ENCODE results near the gene ADARB2. TPM values are rescaled to one million over a fixed set of nuclear protein-coding genes. Genes with fewer than 3 reads are reported as not detected.

ADARB2 gene
- total and polyA plus RNA-seq, 4 donors: 0.55 to 0.70 (median 0.59) TPM; not detected in 1

GRCh38 chr10:1204434-1205326 lies 532.6 kb downstream of the ADARB2 start:
- H3K4me1 ChIP-seq (ENCODE audit: control insufficient read depth in 4 of 4, insufficient read depth in 4 of 4, low read length in 3 of 4): no peaks in the 10 kb centered on the region
- H3K9me3 ChIP-seq (ENCODE audit: control insufficient read depth in 4 of 4, low read length in 3 of 4): no peaks in the 10 kb centered on the region
- 86% methylated on average over 26 of the region's 26 CpGs for WGBS
- H3K36me3 ChIP-seq (ENCODE audit: control insufficient read depth in 4 of 4, insufficient read depth in 3 of 4, low read depth in 1 of 4, low read length in 3 of 4): no peaks in the 10 kb centered on the region
- H3K27me3 ChIP-seq (ENCODE audit: control insufficient read depth in 4 of 4, insufficient read depth in 4 of 4, low read length in 3 of 4): peaks cover 0 to 4% (median 0%) of the 10 kb centered on the region in 4 donors
- no peak overlapping the region for H3K9ac ChIP-seq (ENCODE audit: low read depth in 1 of 2, low read length in 2 of 2)
- no peak overlapping the region for H3K4me3 ChIP-seq (ENCODE audit: low read depth in 1 of 3, low read length in 3 of 3)
- no peak for DNase-seq (ENCODE audit: low spot score)
- TF ChIP-seq CTCF (IDR thresholded peaks at IDR 0.05; ENCODE audit: low read depth, low read length, missing input control) (no peak), GABPA (IDR thresholded peaks at IDR 0.05 in 1 of 2, conservative IDR thresholded peaks at IDR 0.05 in 1 of 2) (no peak), HNF4A (conservative IDR thresholded peaks at IDR 0.05) (no peak), RXRA (IDR thresholded peaks at IDR 0.05) (no peak), HNF4G (IDR thresholded peaks at IDR 0.05) (no peak), SP1 (IDR thresholded peaks at IDR 0.05) (no peak)
- no peak overlapping the region for H3K27ac ChIP-seq (ENCODE audit: low read depth in 1 of 2, low read length in 2 of 2)

DNA sequence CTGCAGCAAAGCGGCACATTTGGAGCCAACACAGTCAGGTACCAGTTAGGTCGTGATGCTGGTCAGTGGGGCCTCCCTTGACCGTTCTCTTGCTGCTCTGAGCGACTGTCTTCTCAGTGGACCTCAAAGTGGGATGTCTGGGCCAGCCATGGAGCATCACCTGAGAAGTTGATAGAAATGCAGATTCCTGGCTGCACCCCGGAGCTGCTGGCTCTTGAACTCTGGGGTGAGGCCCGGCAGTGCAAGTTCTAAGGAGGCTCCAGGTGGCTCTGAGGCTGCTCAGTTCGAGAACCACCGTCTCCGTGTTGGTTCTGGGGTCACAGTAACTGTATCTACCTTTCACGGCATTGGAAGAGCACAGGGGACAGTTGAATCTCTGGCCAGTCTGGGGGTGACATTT lies 533.6 kb downstream of the ADARB2 start:
- no peaks in the 10 kb centered on the region for H3K4me1 ChIP-seq (ENCODE audit: control insufficient read depth in 4 of 4, insufficient read depth in 4 of 4, low read length in 3 of 4)
- H3K36me3 ChIP-seq (ENCODE audit: control insufficient read depth in 4 of 4, insufficient read depth in 3 of 4, low read depth in 1 of 4, low read length in 3 of 4): no peaks in the 10 kb centered on the region
- WGBS: 91% methylated on average over 10 of the region's 10 CpGs
- H3K27me3 ChIP-seq (ENCODE audit: control insufficient read depth in 4 of 4, insufficient read depth in 4 of 4, low read length in 3 of 4): no peaks in the 10 kb centered on the region
- H3K4me3 ChIP-seq (ENCODE audit: low read depth in 1 of 3, low read length in 3 of 3): no peak overlapping the region
- no peak for TF ChIP-seq FOXA2 (IDR thresholded peaks at IDR 0.05)
- TF ChIP-seq, protein P1, sequence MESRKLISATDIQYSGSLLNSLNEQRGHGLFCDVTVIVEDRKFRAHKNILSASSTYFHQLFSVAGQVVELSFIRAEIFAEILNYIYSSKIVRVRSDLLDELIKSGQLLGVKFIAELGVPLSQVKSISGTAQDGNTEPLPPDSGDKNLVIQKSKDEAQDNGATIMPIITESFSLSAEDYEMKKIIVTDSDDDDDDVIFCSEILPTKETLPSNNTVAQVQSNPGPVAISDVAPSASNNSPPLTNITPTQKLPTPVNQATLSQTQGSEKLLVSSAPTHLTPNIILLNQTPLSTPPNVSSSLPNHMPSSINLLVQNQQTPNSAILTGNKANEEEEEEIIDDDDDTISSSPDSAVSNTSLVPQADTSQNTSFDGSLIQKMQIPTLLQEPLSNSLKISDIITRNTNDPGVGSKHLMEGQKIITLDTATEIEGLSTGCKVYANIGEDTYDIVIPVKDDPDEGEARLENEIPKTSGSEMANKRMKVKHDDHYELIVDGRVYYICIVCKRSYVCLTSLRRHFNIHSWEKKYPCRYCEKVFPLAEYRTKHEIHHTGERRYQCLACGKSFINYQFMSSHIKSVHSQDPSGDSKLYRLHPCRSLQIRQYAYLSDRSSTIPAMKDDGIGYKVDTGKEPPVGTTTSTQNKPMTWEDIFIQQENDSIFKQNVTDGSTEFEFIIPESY (IDR thresholded peaks at IDR 0.05): no peak
- no peak for TF ChIP-seq RAD21 (IDR thresholded peaks at IDR 0.05)
- TF ChIP-seq EGR1 (IDR thresholded peaks at IDR 0.05; ENCODE audit: low read depth in 2 of 2): no peak
- no peak for TF ChIP-seq GABPA (IDR thresholded peaks at IDR 0.05 in 1 of 2, conservative IDR thresholded peaks at IDR 0.05 in 1 of 2)
- TF ChIP-seq FOXA1 (IDR thresholded peaks at IDR 0.05): no peak
- TF ChIP-seq HNF4A (conservative IDR thresholded peaks at IDR 0.05): no peak
- no peak for TF ChIP-seq RXRA (IDR thresholded peaks at IDR 0.05)
- TF ChIP-seq ATF3 (IDR thresholded peaks at IDR 0.05): no peak
- TF ChIP-seq CTCF (IDR thresholded peaks at IDR 0.05; ENCODE audit: low read depth, low read length, missing input control): no peak
- no peak for TF ChIP-seq SP1 (IDR thresholded peaks at IDR 0.05)
- no peak for TF ChIP-seq JUND (IDR thresholded peaks at IDR 0.05)
- no peak for TF ChIP-seq REST (IDR thresholded peaks at IDR 0.05)
- TF ChIP-seq, protein P2, sequence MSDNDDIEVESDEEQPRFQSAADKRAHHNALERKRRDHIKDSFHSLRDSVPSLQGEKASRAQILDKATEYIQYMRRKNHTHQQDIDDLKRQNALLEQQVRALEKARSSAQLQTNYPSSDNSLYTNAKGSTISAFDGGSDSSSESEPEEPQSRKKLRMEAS (IDR thresholded peaks at IDR 0.05): no peak
- no peak for TF ChIP-seq TAF1 (conservative IDR thresholded peaks at IDR 0.05)
- no peak for TF ChIP-seq NR2F2 (IDR thresholded peaks at IDR 0.05)
- TF ChIP-seq HNF4G (IDR thresholded peaks at IDR 0.05): no peak
- no peak for TF ChIP-seq YY1 (IDR thresholded peaks at IDR 0.05)
- no peak overlapping the region for H3K27ac ChIP-seq (ENCODE audit: low read depth in 1 of 2, low read length in 2 of 2)
- no peak for DNase-seq (ENCODE audit: low spot score)
- H3K9me3 ChIP-seq (ENCODE audit: control insufficient read depth in 4 of 4, low read length in 3 of 4): no peaks in the 10 kb centered on the region
- no peak overlapping the region for H3K9ac ChIP-seq (ENCODE audit: low read depth in 1 of 2, low read length in 2 of 2)
